VCaP (cell line): ENCODE data around the gene OR5T3.
"Not testable (repeated sequence)": the region's sequence is repeated elsewhere in the genome, so short reads cannot be mapped to it uniquely, and the experiment has no call there.

Experiments used
- H3K27ac ChIP-seq: fragments of 450-650 bp; 2 replicates; pipeline ENCODE4 v1.5.1; 2017
- CTCF ChIP-seq: fragments of 450-650 bp; conservative IDR thresholded peaks from 2 replicates; pipeline ENCODE4 v1.5.1; 2017; ENCODE audit warnings: mild to moderate bottlenecking, moderate library complexity

Gene OR5T3

GRCh38 chr11:56251954-56252353 lies at the start of gene OR5T3:
Gene OR5T3, plus strand, starts transcription at chr11:56252254. Its CDS starts 0 bp downstream, at chr11:56252254.
- H3K27ac ChIP-seq, result no peak within 1 kb of the TSS
- no peak for TF ChIP-seq CTCF

- H3K27ac ChIP-seq, result no peak overlapping the region
- no peak for TF ChIP-seq CTCF
Observed at GRCh38 chr11:56207790-56208189, 44.3 kb upstream of the OR5T3 start.

GRCh38 chr11:56214537-56214936 lies 37.5 kb upstream of the OR5T3 start:
- no peak for TF ChIP-seq CTCF
- H3K27ac ChIP-seq, result no peak overlapping the region

- H3K27ac ChIP-seq, result not testable (repeated sequence)
Observed at GRCh38 chr11:56219735-56220134, 32.3 kb upstream of the OR5T3 start.

GRCh38 chr11:56234155-56234554 lies 17.9 kb upstream of the OR5T3 start, which contains the start of gene OR5T2:
Gene OR5T2, minus strand, starts transcription at chr11:56234255. Its CDS starts 1,193 bp downstream, at chr11:56233062.
- no peak for TF ChIP-seq CTCF
- no peak within 1 kb of the TSS for H3K27ac ChIP-seq

- TF ChIP-seq CTCF, result no peak
- no peak overlapping the region for H3K27ac ChIP-seq
Observed at GRCh38 chr11:56271092-56271491, 19.0 kb downstream of the OR5T3 start.

GRCh38 chr11:56273854-56274253 lies 21.8 kb downstream of the OR5T3 start, which contains the start of gene OR5T1:
Gene OR5T1, plus strand, starts transcription at chr11:56274154. Its CDS starts 1,485 bp downstream, at chr11:56275639.
- H3K27ac ChIP-seq, result no peak within 1 kb of the TSS
- no peak for TF ChIP-seq CTCF

- no peak for TF ChIP-seq CTCF
- no peak within 1 kb of the TSS for H3K27ac ChIP-seq
Observed at GRCh38 chr11:56292154-56292553, 40.1 kb downstream of the OR5T3 start, which contains the start of gene OR8H1. Gene OR8H1, minus strand, starts transcription at chr11:56292254. Its CDS starts 1,192 bp downstream, at chr11:56291062.
